PC-3 (cell line): Measurements from ENCODE around the gene CAPN5. TPM values are rescaled to one million over a fixed set of nuclear protein-coding genes. Genes with fewer than 3 reads are reported as not detected.

Experiments used
- ATAC-seq: fragments of 200-7000 bp; cut with Tn5 transposase; 2 replicates; pipeline ENCODE4 v1.9.1; 2020; ENCODE audit warnings: mild to moderate bottlenecking, moderate library complexity
- BruUV-seq: library from RNA; stranded (reverse); fragments of 400-500 nt; replicated peaks from 2 replicates; lab custom pipeline; 2021; lab: Mats Ljungman, UMichigan
- CTCF ChIA-PET: fragments of 300-600 bp; sonication (Branson Sonifier 250); formaldehyde crosslinking; loops from one replicate; lab custom pipeline; 2022; ENCODE audit warnings: antibody characterized with exemption; lab: Charles Lee
- POLR2A ChIA-PET: fragments of 300-600 bp; sonication (Branson Sonifier 250); formaldehyde crosslinking; loops from one replicate; lab custom pipeline; 2022; ENCODE audit warnings: antibody characterized with exemption; ENCODE audit not compliant: unreplicated experiment; lab: Charles Lee
- DNase-seq: peaks from one replicate; pipeline ENCODE4 v3.0.0-alpha.2; 2015
- H2AFZ ChIP-seq: fragments of 300-600 bp; sonication (generic); 2 replicates; pipeline ENCODE4 v1.6.0; 2016; ENCODE audit warnings: antibody characterized with exemption, low read length
- H3F3A ChIP-seq: fragments of 300-600 bp; sonication (generic); one replicate; pipeline ENCODE4 v1.6.0; 2017; ENCODE audit warnings: antibody characterized with exemption, low read length, control low read depth, mild to moderate bottlenecking; ENCODE audit not compliant: unreplicated experiment
- H3K27ac ChIP-seq: fragments of 300-600 bp; sonication (generic); 2 replicates; pipeline ENCODE4 v1.5.1; 2016; ENCODE audit warnings: mild to moderate bottlenecking, low read length
- H3K27me3 ChIP-seq: fragments of 300-600 bp; sonication (generic); 2 replicates; pipeline ENCODE4 v1.6.1; 2016; ENCODE audit warnings: low read length, mixed read lengths
- H3K36me3 ChIP-seq: fragments of 300-600 bp; sonication (generic); 2 replicates; pipeline ENCODE4 v1.6.1; 2016; ENCODE audit warnings: low read depth, mixed run types, low read length, mixed read lengths
- H3K4me1 ChIP-seq: fragments of 300-600 bp; sonication (generic); 2 replicates; pipeline ENCODE4 v1.5.1; 2016; ENCODE audit warnings: low read length; ENCODE audit not compliant: insufficient read depth
- H3K4me2 ChIP-seq: fragments of 300-600 bp; sonication (generic); 2 replicates; pipeline ENCODE4 v1.6.0; 2016; ENCODE audit warnings: low read length
- H3K4me3 ChIP-seq: fragments of 300-600 bp; sonication (generic); 2 replicates; pipeline ENCODE4 v1.5.1; 2016; ENCODE audit warnings: mild to moderate bottlenecking, low read length, mixed read lengths
- H3K79me2 ChIP-seq: fragments of 300-600 bp; sonication (generic); 2 replicates; pipeline ENCODE4 v1.6.1; 2017; ENCODE audit warnings: low read length, mixed read lengths
- H3K9ac ChIP-seq: fragments of 300-600 bp; sonication (generic); 2 replicates; pipeline ENCODE4 v1.6.0; 2016; ENCODE audit warnings: mild to moderate bottlenecking, low read length
- H3K9me2 ChIP-seq: fragments of 300-600 bp; sonication (generic); replicated peaks from 2 replicates; pipeline ENCODE4 v1.6.1; 2016; ENCODE audit warnings: mixed run types, low read length, mixed read lengths
- H3K9me3 ChIP-seq: fragments of 300-600 bp; sonication (generic); 2 replicates; pipeline ENCODE4 v1.6.1; 2016; ENCODE audit warnings: low read length, mixed read lengths
- H4K20me1 ChIP-seq: fragments of 300-600 bp; sonication (generic); 2 replicates; pipeline ENCODE4 v1.6.1; 2016; ENCODE audit warnings: low read length, mixed read lengths
- EZH2 ChIP-seq: fragments of 300-600 bp; sonication (generic); IDR thresholded peaks from one replicate; pipeline ENCODE4 v1.6.1; 2017; ENCODE audit warnings: antibody characterized with exemption, mild to moderate bottlenecking, low read length; ENCODE audit not compliant: unreplicated experiment
- EZH2phosphoT487 ChIP-seq: fragments of 300-600 bp; sonication (generic); IDR thresholded peaks from 2 replicates; pipeline ENCODE4 v1.6.1; 2018; ENCODE audit warnings: mild to moderate bottlenecking, antibody characterized with exemption, low read length, borderline replicate concordance
- intact Hi-C: fragments of 100-400 bp; cut with micrococcal nuclease; formaldehyde crosslinking; loops from 2 replicates; pipeline ENCODE4 v1.9.0; 2023
- total RNA-seq: library from RNA; depleted of rRNA; stranded (reverse); fragments of >200 nt; gene quantifications from 2 replicates; pipeline ENCODE4 v1.2.3, GENCODE V29; 2014
- TF ChIP-seq, protein P1 (sequence below): fragments of 300-600 bp; sonication (generic); conservative IDR thresholded peaks from 2 replicates; pipeline ENCODE4 v1.5.1; 2017; ENCODE audit warnings: antibody characterized with exemption, low read depth, mild to moderate bottlenecking, low read length

The CAPN5 gene
- total RNA-seq, 1 experiment from 2014 or later = 6.3 TPM

DNA sequence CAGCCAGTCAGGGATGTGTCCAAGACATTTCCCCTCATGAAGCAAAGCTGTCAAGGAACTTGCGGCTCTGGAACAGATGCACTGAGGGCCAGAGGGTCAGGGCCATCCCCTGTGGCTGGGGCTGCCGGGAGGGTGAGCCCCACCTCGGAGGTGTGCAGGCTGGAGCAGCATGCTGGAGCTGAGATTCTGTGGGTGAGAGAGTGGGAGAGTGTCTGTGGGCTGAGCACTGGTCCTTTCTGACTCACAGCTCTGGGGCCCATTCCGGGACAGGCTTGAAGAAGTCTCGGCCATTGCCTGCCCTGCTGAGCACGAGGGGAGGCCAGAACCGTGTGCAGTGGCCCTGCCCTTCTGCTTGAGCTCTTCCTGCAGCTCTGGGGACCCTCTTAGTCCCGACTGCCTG lies 38.0 kb downstream of the CAPN5 start:
- no peak overlapping the region for H3K4me3 ChIP-seq
- intact Hi-C loops = no loop called here
- no peaks in the 10 kb centered on the region for H4K20me1 ChIP-seq
- H3K9me2 ChIP-seq = no peaks in the 10 kb centered on the region
- H3K79me2 ChIP-seq = no peaks in the 10 kb centered on the region
- H3K4me2 ChIP-seq = no peak overlapping the region
- no peaks in the 10 kb centered on the region for H3K9me3 ChIP-seq
- H3K9ac ChIP-seq = no peak overlapping the region
- BruUV-seq = no TSS peak
- ChIA-PET POLR2A (no interaction called here), CTCF (no interaction called here)
- no peaks in the 10 kb centered on the region for H3F3A ChIP-seq
- H3K27me3 ChIP-seq = no peaks in the 10 kb centered on the region
- H3K27ac ChIP-seq = no peak overlapping the region
- H3K4me1 ChIP-seq = peaks cover 37% of the 10 kb centered on the region
- DNase-seq (no peak), ATAC-seq (no peak)
- no peaks in the 10 kb centered on the region for H3K36me3 ChIP-seq
- TF ChIP-seq, protein P1, sequence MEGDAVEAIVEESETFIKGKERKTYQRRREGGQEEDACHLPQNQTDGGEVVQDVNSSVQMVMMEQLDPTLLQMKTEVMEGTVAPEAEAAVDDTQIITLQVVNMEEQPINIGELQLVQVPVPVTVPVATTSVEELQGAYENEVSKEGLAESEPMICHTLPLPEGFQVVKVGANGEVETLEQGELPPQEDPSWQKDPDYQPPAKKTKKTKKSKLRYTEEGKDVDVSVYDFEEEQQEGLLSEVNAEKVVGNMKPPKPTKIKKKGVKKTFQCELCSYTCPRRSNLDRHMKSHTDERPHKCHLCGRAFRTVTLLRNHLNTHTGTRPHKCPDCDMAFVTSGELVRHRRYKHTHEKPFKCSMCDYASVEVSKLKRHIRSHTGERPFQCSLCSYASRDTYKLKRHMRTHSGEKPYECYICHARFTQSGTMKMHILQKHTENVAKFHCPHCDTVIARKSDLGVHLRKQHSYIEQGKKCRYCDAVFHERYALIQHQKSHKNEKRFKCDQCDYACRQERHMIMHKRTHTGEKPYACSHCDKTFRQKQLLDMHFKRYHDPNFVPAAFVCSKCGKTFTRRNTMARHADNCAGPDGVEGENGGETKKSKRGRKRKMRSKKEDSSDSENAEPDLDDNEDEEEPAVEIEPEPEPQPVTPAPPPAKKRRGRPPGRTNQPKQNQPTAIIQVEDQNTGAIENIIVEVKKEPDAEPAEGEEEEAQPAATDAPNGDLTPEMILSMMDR = no peak
- TF ChIP-seq EZH2phosphoT487 = no peak
- no peak for TF ChIP-seq EZH2
- no peak overlapping the region for H2AFZ ChIP-seq

DNA sequence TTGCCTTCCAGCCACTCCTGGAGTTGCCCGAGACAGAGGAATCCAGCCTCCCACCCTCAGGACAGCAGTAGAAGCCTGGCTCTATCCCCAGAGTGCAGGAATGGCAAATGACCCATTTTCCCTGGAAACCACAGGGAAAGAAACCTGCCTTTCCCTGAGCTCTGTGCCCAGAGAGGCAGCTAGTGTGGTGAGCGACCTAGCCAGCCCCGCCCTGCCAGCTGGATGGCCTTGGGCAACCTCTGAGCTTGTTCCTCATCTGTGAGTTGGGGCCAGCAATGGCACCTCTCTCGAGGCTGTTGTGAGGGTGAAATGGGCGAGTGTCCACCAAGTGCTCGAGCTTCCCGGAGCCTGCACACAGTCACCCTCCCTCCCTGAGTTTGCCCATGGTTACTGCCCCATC lies 39.5 kb downstream of the CAPN5 start:
- H4K20me1 ChIP-seq = no peaks in the 10 kb centered on the region
- DNase-seq (peak; percentile 50), ATAC-seq (0 out of 2 replicates have a peak, but pooled peaks have one; percentile 7)
- ChIA-PET CTCF (interaction anchor here (1.9 kb wide), 1 partner anchor 15 kb away, joined by 5 read pairs; no protein-coding TSS in a partner anchor), POLR2A (no interaction called here)
- TF ChIP-seq EZH2phosphoT487 (no peak), EZH2 (no peak)
- TF ChIP-seq, protein P1 = no peak
- H3K9me2 ChIP-seq = no peaks in the 10 kb centered on the region
- BruUV-seq = no TSS peak
- no peaks in the 10 kb centered on the region for H3K79me2 ChIP-seq
- no peak overlapping the region for H2AFZ ChIP-seq
- peaks cover 53% of the 10 kb centered on the region for H3K4me1 ChIP-seq
- H3K4me3 ChIP-seq = no peak overlapping the region
- H3K27ac ChIP-seq = no peak overlapping the region
- intact Hi-C loops = no loop called here
- no peaks in the 10 kb centered on the region for H3K27me3 ChIP-seq
- no peaks in the 10 kb centered on the region for H3K9me3 ChIP-seq
- no peak overlapping the region for H3K9ac ChIP-seq
- no peaks in the 10 kb centered on the region for H3F3A ChIP-seq
- no peaks in the 10 kb centered on the region for H3K36me3 ChIP-seq
- peak overlapping the region; percentile 20 for H3K4me2 ChIP-seq

DNA sequence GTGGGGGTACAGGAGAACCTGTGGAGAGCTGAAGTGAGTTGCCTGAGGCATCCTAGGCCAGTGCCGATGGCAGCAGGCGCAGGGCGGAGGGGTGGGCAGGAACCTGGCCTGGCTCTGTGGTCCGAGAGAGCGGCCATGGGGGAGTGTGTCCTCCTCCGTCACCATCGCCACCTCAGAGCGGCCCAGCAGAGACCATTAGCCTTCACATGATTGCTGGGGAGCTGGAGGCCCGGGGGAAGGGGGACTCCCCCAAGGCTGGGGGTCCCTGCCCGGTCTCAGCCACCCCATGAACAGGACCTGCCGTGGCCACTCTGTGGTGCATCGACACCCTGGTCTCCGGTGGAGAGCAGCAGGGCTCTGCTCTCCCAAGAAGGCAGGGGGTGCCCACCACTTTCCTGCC lies 40.0 kb downstream of the CAPN5 start:
- no peak for TF ChIP-seq EZH2phosphoT487
- TF ChIP-seq, protein P1 = no peak
- no peak for TF ChIP-seq EZH2
- intact Hi-C loops = no loop called here
- Histone ChIP-seq H4K20me1 (no peaks in the 10 kb centered on the region), H3K27ac (no peak overlapping the region), H3K4me2 (peak overlapping the region; percentile 20), H3K9ac (no peak overlapping the region), H3K36me3 (no peaks in the 10 kb centered on the region), H3K4me1 (peaks cover 58% of the 10 kb centered on the region), H2AFZ (no peak overlapping the region), H3K79me2 (no peaks in the 10 kb centered on the region), H3K9me3 (no peaks in the 10 kb centered on the region), H3K27me3 (no peaks in the 10 kb centered on the region), H3K9me2 (no peaks in the 10 kb centered on the region), H3K4me3 (no peak overlapping the region), H3F3A (no peaks in the 10 kb centered on the region)
- ATAC-seq = no peak
- no peak for DNase-seq
- BruUV-seq = no TSS peak
- ChIA-PET POLR2A (no interaction called here), CTCF (interaction anchor here (1.9 kb wide), 1 partner anchor 16 kb away, joined by 5 read pairs; no protein-coding TSS in a partner anchor)
